HK-2 (cell line): ENCODE results near the gene GPC3.
A peak's percentile ranks its signal among the peaks of the same experiment; 100 is the strongest.

Experiments used
- DNase-seq: peaks from one replicate; pipeline ENCODE4 v3.0.0-alpha.2; 2018; ENCODE audit not compliant: unreplicated experiment

The GPC3 gene

GRCh38 chrX:133601116-133601515 lies 384.3 kb downstream of the GPC3 start:
- no peak for DNase-seq

GRCh38 chrX:133600536-133600935 lies 384.9 kb downstream of the GPC3 start:
- no peak for DNase-seq

- DNase-seq: no peak
These were observed 386.6 kb downstream of the GPC3 start for GRCh38 chrX:133598601-133599335.

GRCh38 chrX:133594156-133594555 lies 391.2 kb downstream of the GPC3 start:
- DNase-seq: peak; percentile 50

- DNase-seq: no peak
These were observed 391.9 kb downstream of the GPC3 start for GRCh38 chrX:133593531-133593930.

GRCh38 chrX:133590703-133591505 lies 394.5 kb downstream of the GPC3 start:
- no peak for DNase-seq

GRCh38 chrX:133588827-133589226 lies 396.6 kb downstream of the GPC3 start:
- no peak for DNase-seq

- DNase-seq: no peak
These were observed 397.6 kb downstream of the GPC3 start for GRCh38 chrX:133587818-133588217.

- no peak for DNase-seq
These were observed 398.3 kb downstream of the GPC3 start for GRCh38 chrX:133587071-133587470.

- no peak for DNase-seq
These were observed 399.0 kb downstream of the GPC3 start for GRCh38 chrX:133586443-133586842.

GRCh38 chrX:133583825-133584224 lies 401.6 kb downstream of the GPC3 start:
- no peak for DNase-seq

GRCh38 chrX:133580625-133581024 lies 404.8 kb downstream of the GPC3 start:
- no peak for DNase-seq

GRCh38 chrX:133579631-133580030 lies 405.8 kb downstream of the GPC3 start:
- DNase-seq: no peak

GRCh38 chrX:133576876-133577275 lies 408.5 kb downstream of the GPC3 start:
- no peak for DNase-seq

- no peak for DNase-seq
These were observed 409.8 kb downstream of the GPC3 start for GRCh38 chrX:133575501-133576136.

- DNase-seq: no peak
These were observed 410.7 kb downstream of the GPC3 start for GRCh38 chrX:133574716-133575115.

- DNase-seq: no peak
These were observed 414.8 kb downstream of the GPC3 start for GRCh38 chrX:133570549-133570948.

- DNase-seq: no peak
These were observed 416.2 kb downstream of the GPC3 start for GRCh38 chrX:133569217-133569616.

- no peak for DNase-seq
These were observed 417.3 kb downstream of the GPC3 start for GRCh38 chrX:133568109-133568508.

- no peak for DNase-seq
These were observed 418.5 kb downstream of the GPC3 start for GRCh38 chrX:133566876-133567275.

GRCh38 chrX:133563705-133564104 lies 421.7 kb downstream of the GPC3 start:
- DNase-seq: no peak

GRCh38 chrX:133561251-133561650 lies 424.1 kb downstream of the GPC3 start:
- DNase-seq: no peak

- no peak for DNase-seq
These were observed 425.5 kb downstream of the GPC3 start for GRCh38 chrX:133559909-133560308.
